Mesenchymal stem cell (in vitro differentiated cells and primary cell): ENCODE results near the gene KIF26B.

Experiments
- DNase-seq: peaks from one replicate; pipeline ENCODE4 v3.0.0-alpha.2; 2013
- H2AFZ ChIP-seq: one replicate; pipeline ENCODE4 v1.6.1; 2013; ENCODE audit warnings: low read depth, mild to moderate bottlenecking, control low read depth, inconsistent platforms, low read length, moderate library complexity
- H2AK5ac ChIP-seq: 2 replicates; pipeline ENCODE4 v1.6.1; 2013; ENCODE audit warnings: low read length, moderate library complexity, mild to moderate bottlenecking, inconsistent platforms; ENCODE audit not compliant: severe bottlenecking
- H2BK120ac ChIP-seq: one replicate; pipeline ENCODE4 v1.6.1; 2013; ENCODE audit warnings: low read depth, mild to moderate bottlenecking, inconsistent platforms, low read length, moderate library complexity
- H2BK12ac ChIP-seq, 2 experiments: one replicate each; pipeline ENCODE4 v1.6.1; 2013; ENCODE audit warnings: inconsistent platforms in 2 of 2, low read length in 2 of 2, mild to moderate bottlenecking in 2 of 2, moderate library complexity in 2 of 2, control low read depth in 1 of 2
- H2BK15ac ChIP-seq: one replicate; pipeline ENCODE4 v1.6.1; 2013; ENCODE audit warnings: mild to moderate bottlenecking, low read depth, inconsistent platforms; ENCODE audit not compliant: poor library complexity, severe bottlenecking
- H2BK5ac ChIP-seq: 2 replicates; pipeline ENCODE4 v1.6.1; 2013; ENCODE audit warnings: low read depth, mild to moderate bottlenecking, low read length, control low read depth, inconsistent platforms; ENCODE audit not compliant: poor library complexity, severe bottlenecking
- H3K14ac ChIP-seq, 2 experiments: one replicate each; pipeline ENCODE4 v1.6.1; 2013; ENCODE audit warnings: inconsistent platforms in 2 of 2, low read length in 2 of 2, control low read depth in 1 of 2, mild to moderate bottlenecking in 1 of 2, moderate library complexity in 1 of 2
- H3K18ac ChIP-seq, 2 experiments: one replicate each; pipeline ENCODE4 v1.6.1; 2013; ENCODE audit warnings: inconsistent platforms in 2 of 2, low read length in 2 of 2, control low read depth in 1 of 2, low read depth in 1 of 2, mild to moderate bottlenecking in 1 of 2
- H3K23ac ChIP-seq, 2 experiments: one replicate each; pipeline ENCODE4 v1.6.1; 2013; ENCODE audit warnings: inconsistent platforms in 2 of 2, low read length in 2 of 2, mild to moderate bottlenecking in 2 of 2, moderate library complexity in 2 of 2, control low read depth in 1 of 2
- H3K27ac ChIP-seq: 2 replicates; pipeline ENCODE4 v1.5.1; 2013; ENCODE audit warnings: mild to moderate bottlenecking, moderate library complexity, low read length, control low read depth, inconsistent platforms; ENCODE audit not compliant: poor library complexity, severe bottlenecking
- H3K27me3 ChIP-seq, 2 experiments: 2 replicates each; pipeline versions ENCODE4 v1.6.1 to v1.7.0; 2013; ENCODE audit warnings: low read length in 2 of 2, mild to moderate bottlenecking in 2 of 2, moderate library complexity in 2 of 2, control low read depth in 1 of 2, inconsistent platforms in 1 of 2; ENCODE audit not compliant: control insufficient read depth in 1 of 2, insufficient read depth in 1 of 2
- H3K36me3 ChIP-seq, 2 experiments: 2 replicates each; pipeline versions ENCODE4 v1.6.1 to v1.7.0; 2013; ENCODE audit warnings: low read length in 2 of 2, control low read depth in 1 of 2, inconsistent platforms in 1 of 2, low read depth in 1 of 2, mild to moderate bottlenecking in 1 of 2; ENCODE audit not compliant: insufficient read depth in 2 of 2, control insufficient read depth in 1 of 2
- H3K4ac ChIP-seq, 2 experiments: one replicate each; pipeline ENCODE4 v1.6.1; 2013; ENCODE audit warnings: inconsistent platforms in 2 of 2, low read length in 2 of 2, mild to moderate bottlenecking in 2 of 2, moderate library complexity in 2 of 2, control low read depth in 1 of 2, low read depth in 1 of 2
- H3K4me1 ChIP-seq: 2 replicates; pipeline ENCODE4 v1.6.1; 2013; ENCODE audit warnings: low read depth, low read length, control low read depth; ENCODE audit not compliant: control insufficient read depth, insufficient read depth
- H3K4me2 ChIP-seq: 2 replicates; pipeline ENCODE4 v1.6.1; 2013; ENCODE audit warnings: low read length, mild to moderate bottlenecking, inconsistent platforms; ENCODE audit not compliant: poor library complexity, severe bottlenecking
- H3K4me3 ChIP-seq, 2 experiments: 2 replicates each; pipeline versions ENCODE4 v1.5.1 to v1.7.0; 2013; ENCODE audit warnings: low read length in 2 of 2, mild to moderate bottlenecking in 2 of 2, control low read depth in 1 of 2, low read depth in 1 of 2; ENCODE audit not compliant: insufficient read depth in 1 of 2
- H3K79me1 ChIP-seq: replicated peaks from 2 replicates; pipeline ENCODE4 v1.6.1; 2013; ENCODE audit warnings: mild to moderate bottlenecking, control low read depth, low read length, inconsistent platforms; ENCODE audit not compliant: poor library complexity, severe bottlenecking
- H3K9ac ChIP-seq: 2 replicates; pipeline ENCODE4 v1.7.0; 2013; ENCODE audit warnings: mild to moderate bottlenecking, low read length, moderate library complexity
- H3K9me3 ChIP-seq: 2 replicates; pipeline ENCODE4 v1.7.0; 2013; ENCODE audit warnings: mild to moderate bottlenecking, low read length; ENCODE audit not compliant: control insufficient read depth
- H4K8ac ChIP-seq: one replicate; pipeline ENCODE4 v1.6.1; 2013; ENCODE audit warnings: inconsistent platforms, mild to moderate bottlenecking, low read length, moderate library complexity
- H4K91ac ChIP-seq: one replicate; pipeline ENCODE4 v1.6.1; 2013; ENCODE audit warnings: mild to moderate bottlenecking, low read length, inconsistent platforms
- WGBS: methylation state at CpG from one replicate; pipeline ENCODE4 v1.1.7; 2013; ENCODE audit warnings: mixed read lengths; 5-methylcytosine and 5-hydroxymethylcytosine counted together

Gene KIF26B

GRCh38 chr1:245222931-245223595, 68.3 kb downstream of the KIF26B start:
- Histone ChIP-seq H2AK5ac (no peak overlapping the region), H3K4ac (no peak overlapping the region), H2BK15ac (no peak overlapping the region), H2BK5ac (no peak overlapping the region), H3K27ac (no peak overlapping the region), H3K9me3 (no peaks in the 10 kb centered on the region), H3K4me3 (no peak overlapping the region), H3K18ac (no peak overlapping the region), H3K9ac (no peak overlapping the region), H3K4me1 (peaks cover 4% of the 10 kb centered on the region), H2BK120ac (no peak overlapping the region), H3K79me1 (no peaks in the 10 kb centered on the region), H3K4me2 (no peak overlapping the region), H3K23ac (no peak overlapping the region), H2BK12ac (no peak overlapping the region), H4K91ac (no peak overlapping the region), H3K14ac (no peak overlapping the region), H3K27me3 (peaks cover 0 to 5% of the 10 kb centered on the region in 2 experiments), H2AFZ (no peak overlapping the region), H4K8ac (no peak overlapping the region), H3K36me3 (no peaks in the 10 kb centered on the region)
- no peak for DNase-seq
- 50% methylated on average over 1 of the region's 2 CpGs for WGBS

DNA sequence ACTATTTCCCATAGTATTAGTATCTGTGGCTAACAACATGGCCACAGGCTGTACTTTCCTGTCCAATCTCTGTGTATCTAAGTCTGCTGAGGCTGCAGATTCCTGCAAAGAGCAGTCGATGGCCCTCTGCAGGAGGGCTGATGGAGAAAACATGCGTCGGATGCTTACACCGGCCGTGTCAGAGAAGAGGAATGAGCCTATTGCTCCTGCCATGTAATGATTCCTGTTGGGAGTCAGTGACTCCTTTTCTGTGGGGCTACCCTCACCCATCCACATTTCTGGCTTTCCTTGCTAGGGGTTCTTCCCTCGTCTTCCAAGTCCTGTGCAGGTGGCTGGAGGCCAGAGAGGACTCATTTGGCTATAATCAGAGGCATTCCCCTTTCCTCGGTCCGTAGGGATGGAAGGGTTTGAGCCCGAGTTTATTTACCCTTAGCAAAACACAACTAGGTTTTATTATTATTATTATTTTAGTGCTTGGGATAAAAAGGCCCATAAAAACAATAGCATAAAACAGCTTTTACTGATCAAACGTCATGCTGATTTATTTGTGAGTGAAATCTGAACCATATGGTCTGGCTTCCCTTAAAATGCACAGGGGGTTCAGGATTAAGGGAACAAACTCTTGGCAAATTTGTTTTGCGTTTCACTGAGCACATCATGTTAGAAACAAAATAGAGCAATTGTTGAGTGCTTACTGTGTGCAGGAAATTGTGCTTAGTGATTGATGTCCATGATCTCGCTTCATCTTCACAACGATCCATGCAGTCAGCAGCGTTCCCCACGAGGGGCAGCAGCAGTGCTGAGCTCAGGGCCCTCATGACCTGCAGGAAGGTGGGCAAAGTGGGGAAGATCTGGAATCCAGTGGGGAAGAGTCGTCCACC, 70.8 kb downstream of the KIF26B start:
- Histone ChIP-seq H4K91ac (no peak overlapping the region), H2AFZ (no peak overlapping the region)
- 70% methylated on average over 12 of the region's 16 CpGs for WGBS

GRCh38 chr1:245226203-245226499, 71.4 kb downstream of the KIF26B start:
- no peak overlapping the region for H3K14ac ChIP-seq
- H3K4me2 ChIP-seq = no peak overlapping the region
- WGBS = 88% methylated on average over 5 of the region's 5 CpGs
- H3K4ac ChIP-seq = no peak overlapping the region
- H4K8ac ChIP-seq = no peak overlapping the region
- no peak overlapping the region for H3K9ac ChIP-seq
- H3K36me3 ChIP-seq = no peaks in the 10 kb centered on the region
- no peak overlapping the region for H4K91ac ChIP-seq
- no peak overlapping the region for H2AFZ ChIP-seq
- no peak overlapping the region for H2BK15ac ChIP-seq
- H3K27me3 ChIP-seq = peaks cover 0 to 5% of the 10 kb centered on the region in 2 experiments
- no peak overlapping the region for H3K4me3 ChIP-seq
- H3K27ac ChIP-seq = no peak overlapping the region
- no peak for DNase-seq
- no peak overlapping the region for H2AK5ac ChIP-seq
- H3K79me1 ChIP-seq = no peaks in the 10 kb centered on the region
- no peaks in the 10 kb centered on the region for H3K9me3 ChIP-seq
- H3K18ac ChIP-seq = no peak overlapping the region
- H3K4me1 ChIP-seq = peaks cover 4% of the 10 kb centered on the region
- no peak overlapping the region for H2BK12ac ChIP-seq
- H2BK5ac ChIP-seq = no peak overlapping the region
- no peak overlapping the region for H3K23ac ChIP-seq
- no peak overlapping the region for H2BK120ac ChIP-seq

More for the DNA sequence above, 70.8 kb downstream of the KIF26B start:
- Histone ChIP-seq H2BK15ac (no peak overlapping the region), H3K4ac (no peak overlapping the region), H3K4me1 (peaks cover 4% of the 10 kb centered on the region), H3K14ac (no peak overlapping the region), H3K27me3 (peaks cover 0 to 5% of the 10 kb centered on the region in 2 experiments), H3K9ac (no peak overlapping the region), H2BK5ac (no peak overlapping the region), H3K27ac (peak overlapping the region; percentile 27), H3K36me3 (no peaks in the 10 kb centered on the region), H3K18ac (no peak overlapping the region), H3K4me3 (no peak overlapping the region), H3K4me2 (no peak overlapping the region), H3K79me1 (no peaks in the 10 kb centered on the region), H2AK5ac (no peak overlapping the region), H4K8ac (no peak overlapping the region), H3K9me3 (no peaks in the 10 kb centered on the region), H2BK120ac (no peak overlapping the region), H2BK12ac (no peak overlapping the region), H3K23ac (no peak overlapping the region)
- DNase-seq = peak; percentile 11

- DNase-seq = no peak
- no peak overlapping the region for H3K9ac ChIP-seq
- no peak overlapping the region for H3K4me3 ChIP-seq
- no peaks in the 10 kb centered on the region for H3K9me3 ChIP-seq
- no peaks in the 10 kb centered on the region for H3K36me3 ChIP-seq
- no peak overlapping the region for H3K4ac ChIP-seq
- peaks cover 4% of the 10 kb centered on the region for H3K4me1 ChIP-seq
- H4K91ac ChIP-seq = no peak overlapping the region
- no peak overlapping the region for H2AK5ac ChIP-seq
- peaks cover 0 to 5% of the 10 kb centered on the region in 2 experiments for H3K27me3 ChIP-seq
- H2BK5ac ChIP-seq = no peak overlapping the region
- no peak overlapping the region for H4K8ac ChIP-seq
- no peak overlapping the region for H3K27ac ChIP-seq
- no peak overlapping the region for H2BK12ac ChIP-seq
- H3K4me2 ChIP-seq = no peak overlapping the region
- H3K23ac ChIP-seq = no peak overlapping the region
- H2BK120ac ChIP-seq = no peak overlapping the region
- no peak overlapping the region for H2AFZ ChIP-seq
- H3K18ac ChIP-seq = no peak overlapping the region
- H3K14ac ChIP-seq = no peak overlapping the region
- 95% methylated on average over 6 of the region's 8 CpGs for WGBS
- H3K79me1 ChIP-seq = no peaks in the 10 kb centered on the region
- H2BK15ac ChIP-seq = no peak overlapping the region
Measured at GRCh38 chr1:245229051-245229450, 74.3 kb downstream of the KIF26B start.
